T-helper 17 cell (primary cell): ENCODE data around the gene SLC22A5. TPM values are rescaled to one million over a fixed set of nuclear protein-coding genes. Genes with fewer than 3 reads are reported as not detected.
A peak's percentile ranks its signal among the peaks of the same experiment; 100 is the strongest.
"Not testable (repeated sequence)": the region's sequence is repeated elsewhere in the genome, so short reads cannot be mapped to it uniquely, and the experiment has no call there.

Experiments
- ATAC-seq: fragments of 150-1000 bp; cut with Tn5 transposase; 2 replicates; pipeline ENCODE4 v1.10.0; 2021; ENCODE audit warnings: mild to moderate bottlenecking, moderate library complexity
- DNase-seq, 3 donors: peaks; one replicate each; pipeline versions ENCODE4 v3.0.0 to v3.0.0-alpha.2; 2020 to 2021
- H3K9me3 ChIP-seq: one replicate; pipeline ENCODE4 v1.7.0; 2013; ENCODE audit warnings: low read length, mild to moderate bottlenecking; ENCODE audit not compliant: control insufficient read depth, poor library complexity, severe bottlenecking
- H3K27ac Mint-ChIP-seq: one replicate; pipeline ENCODE4 v1.8.0; 2022; ENCODE audit warnings: mild to moderate bottlenecking, moderate library complexity, mixed read lengths
- H3K27me3 Mint-ChIP-seq: one replicate; pipeline ENCODE4 v1.8.0; 2022; ENCODE audit warnings: mixed read lengths
- H3K36me3 Mint-ChIP-seq: one replicate; pipeline ENCODE4 v1.8.0; 2022; ENCODE audit warnings: low read depth, mixed read lengths
- H3K4me1 Mint-ChIP-seq: one replicate; pipeline ENCODE4 v1.8.0; 2022; ENCODE audit warnings: mild to moderate bottlenecking, mixed read lengths
- H3K4me3 Mint-ChIP-seq: one replicate; pipeline ENCODE4 v1.8.0; 2022; ENCODE audit warnings: mild to moderate bottlenecking, moderate library complexity, mixed read lengths
- total RNA-seq, 4 donors: library from RNA in 2 of 4; stranded (reverse) in 2 of 4; gene quantifications; one replicate each; pipeline ENCODE4 v1.2.3 and lab custom pipeline; 2022 to 2026

SLC22A5 gene
- total RNA-seq, 2 donors from 2014 or later: 3.4 to 3.7 TPM

DNA sequence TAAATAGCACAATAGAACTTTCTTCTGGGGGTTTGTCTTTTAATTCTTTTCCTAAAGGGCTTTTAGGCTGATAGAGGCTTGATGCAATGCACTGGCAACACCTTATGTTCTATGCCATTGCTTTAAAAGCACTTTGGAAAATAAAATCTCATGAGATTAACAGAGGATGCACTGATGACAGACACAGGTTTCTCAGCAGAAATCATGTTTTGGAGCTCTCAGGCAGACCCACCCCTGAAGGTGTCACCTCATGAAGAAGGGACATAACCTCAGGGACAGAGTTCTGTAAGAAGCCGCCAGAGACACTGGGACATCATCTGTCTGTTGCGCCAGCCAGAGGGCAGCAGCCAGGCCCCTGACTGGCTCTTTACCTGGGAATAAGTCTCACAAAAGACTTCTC lies 27.7 kb downstream of the SLC22A5 start:
- Mint-ChIP-seq H3K4me1 (peaks cover 84% of the 10 kb centered on the region), H3K27ac (peak overlapping the region; percentile 39), H3K36me3 (peaks cover 8% of the 10 kb centered on the region), H3K4me3 (peak overlapping the region; percentile 76), H3K27me3 (no peaks in the 10 kb centered on the region)
- H3K9me3 ChIP-seq: no peaks in the 10 kb centered on the region
- ATAC-seq (peak; percentile 34), DNase-seq (no peak)

DNA sequence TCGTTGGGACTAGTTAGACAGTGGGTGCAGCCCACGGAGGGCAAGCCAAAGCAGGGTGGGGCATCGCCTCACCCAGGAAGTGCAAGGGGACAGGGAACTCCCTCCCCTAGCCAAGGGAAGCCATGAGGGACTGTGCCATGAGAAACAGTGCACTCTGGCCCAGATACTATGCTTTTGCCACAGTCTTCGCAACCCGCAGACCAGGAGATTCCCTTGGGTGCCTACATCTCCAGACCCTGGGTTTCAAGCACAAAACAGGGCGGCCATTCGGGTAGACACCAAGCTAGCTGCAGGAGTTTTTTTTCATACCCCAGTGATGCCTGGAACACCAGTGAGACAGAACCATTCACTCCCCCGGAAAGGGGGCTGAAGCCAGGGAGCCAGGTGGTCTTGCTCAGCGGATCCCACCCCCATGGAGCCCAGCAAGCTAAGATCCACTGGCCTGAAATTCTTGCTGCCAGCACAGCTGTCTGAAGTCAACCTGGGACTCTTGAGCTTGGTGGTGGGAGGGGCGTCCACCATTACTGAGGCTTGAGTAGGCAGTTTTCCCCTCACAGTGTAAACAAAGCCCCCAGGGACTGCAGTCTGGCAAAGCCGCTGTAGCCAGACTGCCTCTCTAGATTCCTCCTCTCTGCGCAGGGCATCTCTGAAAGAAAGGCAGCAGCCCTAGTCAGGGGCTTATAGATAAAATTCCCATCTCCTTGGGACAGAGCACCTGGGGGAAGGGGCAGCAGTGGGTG lies 28.6 kb downstream of the SLC22A5 start:
- H3K27ac Mint-ChIP-seq: peak overlapping the region; percentile 56
- not testable (repeated sequence) for H3K27me3 Mint-ChIP-seq, H3K36me3 Mint-ChIP-seq

DNA sequence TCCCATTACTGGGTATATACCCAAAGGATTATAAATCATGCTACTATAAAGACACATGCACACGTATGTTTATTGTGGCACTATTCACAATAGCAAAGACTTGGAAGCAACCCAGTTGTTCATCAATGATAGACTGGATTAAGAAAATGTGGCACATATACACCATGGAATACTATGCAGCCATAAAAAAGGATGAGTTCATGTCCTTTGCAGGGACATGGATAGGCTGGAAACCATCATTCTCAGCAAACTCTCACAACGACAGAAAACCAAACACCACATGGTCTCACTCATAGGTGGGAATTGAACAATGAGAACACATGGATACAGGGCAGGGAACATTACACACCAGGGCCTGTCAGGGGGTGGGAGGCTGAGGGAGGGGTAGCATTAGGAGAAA lies 34.5 kb downstream of the SLC22A5 start:
- H3K36me3 Mint-ChIP-seq, H3K27me3 Mint-ChIP-seq, H3K27ac Mint-ChIP-seq, DNase-seq, ATAC-seq, H3K9me3 ChIP-seq, H3K4me3 Mint-ChIP-seq: not testable (repeated sequence)
- peaks cover 67% of the 10 kb centered on the region for H3K4me1 Mint-ChIP-seq

More for the DNA sequence above, 28.6 kb downstream of the SLC22A5 start:
- H3K4me1 Mint-ChIP-seq: peaks cover 77% of the 10 kb centered on the region
- not testable (repeated sequence) for DNase-seq, H3K9me3 ChIP-seq, ATAC-seq
- H3K4me3 Mint-ChIP-seq: peak overlapping the region; percentile 76

DNA sequence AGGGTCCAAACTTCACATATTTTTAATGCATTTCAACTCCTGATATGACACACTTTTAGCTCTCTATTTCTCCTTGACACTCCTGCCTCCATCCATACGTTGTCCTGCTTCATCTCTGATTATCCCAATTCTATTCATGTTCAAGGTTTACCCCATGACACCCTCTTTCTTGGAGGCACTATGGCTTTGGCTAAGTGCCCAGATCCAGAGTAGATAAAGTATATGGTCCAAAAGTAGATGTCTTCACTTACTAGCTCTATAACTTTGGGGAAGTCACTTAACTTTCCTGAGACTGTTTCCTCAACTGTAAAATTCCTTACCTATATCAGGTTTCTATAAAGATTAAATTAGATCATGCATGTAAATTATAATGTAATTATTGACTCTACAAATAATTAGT lies 36.1 kb downstream of the SLC22A5 start:
- Mint-ChIP-seq H3K4me1 (peaks cover 59% of the 10 kb centered on the region), H3K27me3 (no peaks in the 10 kb centered on the region), H3K27ac (peak overlapping the region; percentile 99), H3K36me3 (peaks cover 4% of the 10 kb centered on the region), H3K4me3 (no peak overlapping the region)
- H3K9me3 ChIP-seq: no peaks in the 10 kb centered on the region
- ATAC-seq (no peak), DNase-seq (no peak)

DNA sequence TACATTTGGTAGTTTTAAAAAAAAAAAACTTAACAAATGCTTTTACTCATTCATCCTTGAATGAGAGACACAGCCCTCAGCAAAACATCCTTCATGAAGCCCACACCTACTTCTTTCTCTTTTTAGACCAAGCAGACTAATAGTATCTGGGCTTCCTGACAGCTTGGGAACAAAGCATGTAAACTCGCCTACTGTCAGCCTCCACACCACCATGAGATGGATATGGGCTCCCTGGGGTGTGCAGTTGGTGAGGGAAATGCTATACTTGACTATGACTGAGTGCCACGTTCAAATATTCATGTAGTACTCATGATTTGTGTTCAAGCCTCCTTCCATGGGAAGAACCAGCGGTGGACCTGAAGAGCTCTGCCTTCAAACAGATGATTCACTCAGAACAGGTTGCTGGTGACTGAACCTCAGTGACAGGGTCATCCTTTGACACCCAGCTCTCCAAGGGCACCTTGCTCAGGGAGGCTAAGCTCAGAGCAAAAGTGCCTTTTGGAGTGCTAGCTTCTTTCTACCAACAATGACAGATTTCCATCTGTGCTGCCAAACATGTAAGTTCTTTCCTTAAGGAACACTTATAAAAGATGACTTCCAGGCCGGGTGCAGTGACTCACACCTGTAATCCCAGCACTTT lies 36.8 kb downstream of the SLC22A5 start:
- no peaks in the 10 kb centered on the region for H3K9me3 ChIP-seq
- Mint-ChIP-seq H3K27me3 (no peaks in the 10 kb centered on the region), H3K4me3 (no peak overlapping the region), H3K4me1 (peaks cover 53% of the 10 kb centered on the region), H3K27ac (peak overlapping the region; percentile 99), H3K36me3 (peaks cover under 1% of the 10 kb centered on the region)
- ATAC-seq (no peak), DNase-seq (no peak)

DNA sequence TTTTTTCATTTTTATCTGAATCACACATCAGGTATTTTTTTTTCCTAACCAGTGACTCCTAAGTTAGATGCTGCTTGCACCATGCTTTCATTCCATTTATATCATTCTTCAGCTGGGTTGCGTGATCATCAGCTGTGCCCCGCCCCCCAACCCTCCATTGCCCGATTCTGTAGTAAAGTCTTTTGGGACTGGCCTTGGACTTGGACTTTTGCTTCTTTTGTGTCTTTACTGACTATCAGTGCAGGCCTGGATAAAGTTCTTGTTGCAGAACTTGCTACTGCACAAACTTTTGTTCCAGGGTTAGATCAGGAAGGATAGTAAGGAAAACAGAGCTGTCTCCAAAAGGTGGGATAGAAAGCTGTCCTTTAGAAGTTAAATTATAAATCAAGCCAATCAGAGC lies 38.5 kb downstream of the SLC22A5 start:
- H3K4me1 Mint-ChIP-seq: peaks cover 55% of the 10 kb centered on the region
- no peak for ATAC-seq
- H3K9me3 ChIP-seq: no peaks in the 10 kb centered on the region
- no peak for DNase-seq
- no peaks in the 10 kb centered on the region for H3K27me3 Mint-ChIP-seq
- peak overlapping the region; percentile 99 for H3K27ac Mint-ChIP-seq
- H3K36me3 Mint-ChIP-seq: peaks cover 3% of the 10 kb centered on the region
- peak overlapping the region; percentile 28 for H3K4me3 Mint-ChIP-seq

DNA sequence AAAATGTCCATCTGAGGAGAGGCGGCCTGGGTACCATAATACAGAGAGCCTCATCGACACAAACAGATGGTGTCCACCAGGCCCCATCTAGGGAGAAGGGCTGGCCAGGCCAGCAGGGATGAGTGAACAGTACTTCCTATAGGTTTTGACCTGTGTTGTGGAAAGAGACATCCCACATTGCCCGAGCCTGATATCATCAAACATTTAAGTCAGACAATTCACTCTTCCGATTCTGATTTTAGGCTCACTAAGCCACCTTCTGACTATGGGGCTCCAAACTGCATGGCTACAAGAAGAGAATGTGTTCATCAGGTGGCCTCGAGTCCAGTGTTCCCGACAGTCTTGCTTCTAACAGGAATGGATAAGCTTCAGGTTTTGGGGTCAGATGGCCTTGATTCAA lies 38.9 kb downstream of the SLC22A5 start:
- H3K4me3 Mint-ChIP-seq: peak overlapping the region; percentile 28
- DNase-seq: no peak
- no peaks in the 10 kb centered on the region for H3K9me3 ChIP-seq
- H3K27me3 Mint-ChIP-seq: no peaks in the 10 kb centered on the region
- peaks cover 57% of the 10 kb centered on the region for H3K4me1 Mint-ChIP-seq
- H3K27ac Mint-ChIP-seq: peak overlapping the region; percentile 99
- H3K36me3 Mint-ChIP-seq: peaks cover 3% of the 10 kb centered on the region
- no peak for ATAC-seq

DNA sequence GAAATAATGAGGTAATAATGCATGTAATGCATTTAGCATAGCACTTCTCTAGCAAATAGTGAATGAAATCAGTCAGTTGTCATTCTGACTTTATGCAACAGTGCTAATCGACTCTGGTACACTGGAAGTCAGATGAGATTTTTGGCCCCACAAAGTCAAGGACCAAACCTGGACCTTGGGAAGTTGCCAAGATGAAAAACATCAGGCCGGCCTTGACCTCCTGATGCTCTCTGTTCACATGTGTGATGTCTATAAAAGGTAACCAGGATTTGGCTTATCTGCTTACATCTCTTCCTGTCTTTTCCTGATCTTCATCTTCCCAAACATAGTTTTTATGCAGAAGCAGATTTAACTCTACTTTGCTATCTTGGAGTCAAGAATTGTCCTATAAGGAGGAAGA lies 39.5 kb downstream of the SLC22A5 start:
- Mint-ChIP-seq H3K27me3 (no peaks in the 10 kb centered on the region), H3K27ac (peak overlapping the region; percentile 99), H3K4me1 (peaks cover 59% of the 10 kb centered on the region), H3K36me3 (peaks cover 3% of the 10 kb centered on the region), H3K4me3 (peak overlapping the region; percentile 94)
- no peak for DNase-seq
- ATAC-seq: no peak
- no peaks in the 10 kb centered on the region for H3K9me3 ChIP-seq

DNA sequence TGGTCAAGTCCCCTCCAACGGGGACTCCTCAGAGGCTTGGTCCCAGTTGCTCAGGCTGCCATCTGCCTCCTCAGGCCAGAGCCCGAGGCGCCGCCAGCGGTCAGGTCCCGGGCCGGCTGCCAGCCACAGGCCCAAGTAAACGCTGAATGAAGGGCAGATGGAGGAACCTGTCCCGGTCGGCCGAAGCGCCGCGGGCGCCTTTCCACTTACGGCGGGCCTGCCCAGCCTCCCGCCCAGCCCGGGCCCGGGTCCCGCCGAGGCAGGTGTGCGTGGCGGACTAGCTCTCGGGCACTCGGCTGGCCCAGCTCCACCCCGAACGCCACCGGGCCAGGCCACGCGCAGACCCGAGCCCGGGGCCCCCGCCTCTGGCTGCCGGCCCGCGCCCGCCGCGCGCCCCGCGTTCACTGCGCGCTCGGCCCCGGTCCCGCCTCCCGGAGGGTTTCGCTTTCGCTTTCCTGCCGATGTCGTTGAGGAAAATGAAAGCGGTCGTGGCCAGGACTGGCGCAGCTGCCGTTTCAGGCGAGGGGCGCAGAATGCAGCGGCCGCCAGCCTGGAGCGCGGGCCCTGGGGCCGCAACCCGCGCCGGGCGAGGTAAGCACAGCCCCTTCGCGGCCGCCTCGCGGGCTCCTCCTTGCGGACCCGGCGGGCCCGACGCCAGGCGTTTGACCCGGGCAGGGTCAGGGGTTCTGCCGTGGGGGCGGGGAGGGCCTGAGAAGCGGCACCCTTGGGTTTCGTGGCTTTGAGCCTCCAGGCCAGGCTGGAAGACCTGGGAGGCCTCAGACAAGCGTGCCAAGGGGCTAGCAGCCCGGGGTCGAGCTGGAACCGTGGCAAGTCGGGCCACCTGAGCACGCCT lies 41.2 kb downstream of the SLC22A5 start:
- DNase-seq: peak; percentile 71 to 76 (median 76)
- peaks cover 60% of the 10 kb centered on the region for H3K4me1 Mint-ChIP-seq
- H3K27ac Mint-ChIP-seq: peak overlapping the region; percentile 99
- peaks cover 3% of the 10 kb centered on the region for H3K36me3 Mint-ChIP-seq
- peak; percentile 78 for ATAC-seq
- no peaks in the 10 kb centered on the region for H3K9me3 ChIP-seq
- no peaks in the 10 kb centered on the region for H3K27me3 Mint-ChIP-seq
- peak overlapping the region; percentile 94 for H3K4me3 Mint-ChIP-seq

DNA sequence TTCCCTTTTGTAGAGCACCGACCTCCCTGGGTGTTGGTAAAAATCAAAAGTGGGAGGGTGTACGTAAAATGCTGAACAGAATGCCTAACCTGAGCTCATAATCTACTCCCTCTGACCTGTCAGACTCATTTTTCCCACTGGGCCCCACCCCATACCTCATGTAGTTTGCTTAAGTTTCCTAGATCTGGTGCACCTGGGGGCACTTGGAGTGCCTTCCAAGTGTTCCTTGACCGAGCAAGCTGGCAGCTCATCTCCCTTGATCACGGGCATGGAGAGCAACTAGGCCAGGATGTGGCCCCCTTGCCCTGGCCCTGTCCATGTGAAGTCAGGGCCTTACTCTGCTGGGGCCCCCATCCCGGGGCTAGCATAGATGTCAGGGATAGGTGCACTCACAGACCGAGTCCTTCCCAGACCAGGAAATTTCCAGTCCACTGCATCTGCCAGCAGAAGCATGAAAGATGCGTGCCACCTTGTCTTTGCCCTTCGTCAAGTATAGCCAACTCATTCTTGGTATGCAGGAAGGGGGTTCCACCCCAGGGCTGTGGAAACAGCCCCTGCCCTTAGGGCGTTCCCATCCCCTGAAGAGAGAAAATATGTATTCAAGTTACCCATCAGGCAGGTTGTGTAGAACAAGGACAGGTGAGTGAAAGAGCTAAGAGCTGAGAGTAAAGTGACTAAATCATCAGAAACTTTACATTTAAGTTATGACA lies 41.9 kb downstream of the SLC22A5 start:
- Mint-ChIP-seq H3K4me3 (peak overlapping the region; percentile 94), H3K36me3 (peaks cover 3% of the 10 kb centered on the region), H3K4me1 (peaks cover 62% of the 10 kb centered on the region), H3K27ac (peak overlapping the region; percentile 99), H3K27me3 (no peaks in the 10 kb centered on the region)
- no peak for DNase-seq
- ATAC-seq: peak; percentile 55
- H3K9me3 ChIP-seq: no peaks in the 10 kb centered on the region

DNA sequence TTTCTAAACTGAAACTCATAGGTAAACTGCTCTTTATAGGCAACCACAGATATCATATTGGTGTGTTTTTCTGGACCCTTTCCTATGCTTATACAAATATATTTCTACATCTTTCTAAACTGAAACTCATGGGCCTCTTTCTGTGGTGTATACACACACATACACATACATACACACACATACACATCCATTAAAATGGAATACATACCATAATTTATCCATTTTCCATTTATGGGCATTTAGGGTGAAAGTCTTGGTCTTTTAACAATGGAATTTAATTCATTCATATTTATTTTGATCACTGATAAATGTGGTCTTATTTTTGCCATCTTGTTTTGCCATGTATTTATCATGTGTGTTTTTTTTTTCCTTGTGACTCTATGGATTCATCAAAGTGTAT lies 44.1 kb downstream of the SLC22A5 start:
- no peak for DNase-seq
- Mint-ChIP-seq H3K4me1 (peaks cover 58% of the 10 kb centered on the region), H3K4me3 (peak overlapping the region; percentile 94), H3K36me3 (peaks cover 6% of the 10 kb centered on the region), H3K27ac (peak overlapping the region; percentile 99), H3K27me3 (no peaks in the 10 kb centered on the region)
- ATAC-seq: no peak
- H3K9me3 ChIP-seq: no peaks in the 10 kb centered on the region

DNA sequence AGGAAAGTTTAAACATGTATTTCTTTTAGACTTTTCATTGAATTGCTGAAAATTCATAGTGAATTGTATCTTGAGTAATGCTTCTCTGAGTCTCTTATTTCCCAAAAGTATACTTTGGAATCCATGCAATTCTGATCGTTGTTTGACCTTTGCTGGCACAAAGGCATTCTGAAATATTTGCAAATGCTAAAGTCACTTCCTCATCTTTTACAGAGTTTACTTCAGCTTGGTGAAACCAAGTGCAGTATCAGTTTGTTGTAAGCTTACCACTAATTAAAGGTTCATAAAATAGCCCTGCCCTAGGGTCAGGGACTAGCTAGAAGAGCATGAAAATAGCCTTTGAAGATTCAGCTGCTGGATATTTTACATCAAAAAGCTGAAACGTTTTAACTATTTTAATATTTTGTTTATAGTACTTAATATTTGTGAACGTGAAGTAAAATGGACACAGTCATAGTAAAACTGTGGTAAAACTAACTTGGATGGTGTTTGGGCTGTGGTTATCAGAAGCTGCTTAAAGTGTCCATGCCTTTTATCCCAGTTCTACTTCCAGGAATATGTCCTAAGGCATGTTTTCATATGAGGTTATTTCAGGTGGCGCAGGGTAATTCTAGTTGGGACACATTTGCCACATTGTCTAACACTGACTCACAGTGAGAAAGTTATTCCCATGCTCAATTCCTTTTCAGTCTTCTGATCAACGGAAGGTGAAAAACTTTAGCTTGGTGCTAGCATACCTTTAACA lies 45.3 kb downstream of the SLC22A5 start:
- Mint-ChIP-seq H3K4me1 (peaks cover 61% of the 10 kb centered on the region), H3K36me3 (peaks cover 8% of the 10 kb centered on the region), H3K27me3 (no peaks in the 10 kb centered on the region), H3K4me3 (peak overlapping the region; percentile 68), H3K27ac (peak overlapping the region; percentile 99)
- DNase-seq (no peak), ATAC-seq (no peak)
- H3K9me3 ChIP-seq: no peaks in the 10 kb centered on the region
